Fibroblast of pulmonary artery (primary cell): ENCODE measurements around the gene APEX1.
"Not testable (repeated sequence)": the region's sequence is repeated elsewhere in the genome, so short reads cannot be mapped to it uniquely, and the experiment has no call there.

Experiments used
- DNase-seq: peaks from one replicate; pipeline ENCODE4 v3.0.0-alpha.2; 2010; ENCODE audit warnings: low read depth
- H3K4me3 ChIP-seq: replicated peaks from 2 replicates; pipeline ENCODE4 v1.5.1; 2011; ENCODE audit warnings: low read depth, mild to moderate bottlenecking, control low read depth, low read length, moderate library complexity
- TF ChIP-seq, protein P1 (sequence below): IDR thresholded peaks from 2 replicates; pipeline ENCODE4 v1.5.1; 2011; ENCODE audit warnings: mild to moderate bottlenecking, control low read depth, low read length, inconsistent platforms; ENCODE audit errors: missing control alignments

The APEX1 gene

DNA sequence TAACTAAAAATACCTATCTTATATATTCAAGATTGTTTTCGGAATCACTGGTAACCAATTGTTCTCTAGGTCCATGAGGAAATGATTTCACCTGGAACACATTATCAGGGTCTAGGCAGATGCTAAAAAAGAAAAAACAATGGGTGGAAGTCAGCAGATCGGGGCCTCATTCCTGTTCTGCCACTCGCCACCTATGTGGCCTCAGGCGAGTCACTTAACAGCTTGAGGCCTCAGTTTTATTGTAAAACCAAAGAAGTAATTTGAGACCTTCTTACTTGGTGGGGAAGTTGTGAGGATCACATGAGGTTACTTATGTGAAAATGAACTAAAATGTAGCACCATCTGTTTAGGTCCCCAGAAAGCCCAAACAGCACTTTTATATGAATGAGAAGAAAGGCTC, 44.1 kb downstream of the APEX1 start:
- no peak overlapping the region for H3K4me3 ChIP-seq

DNA sequence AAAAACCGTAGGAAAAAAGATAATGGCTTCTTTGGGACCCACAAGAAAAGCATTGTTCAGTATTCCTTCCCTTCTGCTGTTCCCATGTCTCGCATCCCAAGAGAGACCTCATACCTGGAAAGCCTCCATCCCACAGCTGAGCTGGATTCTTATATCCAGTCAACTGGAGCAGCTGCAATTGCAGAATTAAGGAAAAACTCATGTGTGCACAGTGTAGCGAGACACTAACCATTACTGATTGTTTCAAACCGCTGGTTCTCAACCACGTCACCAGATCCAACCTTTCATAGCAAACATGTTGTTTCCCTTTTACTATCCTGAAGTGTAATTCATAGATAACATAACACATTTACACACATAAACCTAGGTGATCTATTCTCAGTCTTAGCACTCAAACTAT, 44.9 kb downstream of the APEX1 start:
- TF ChIP-seq, protein P1, sequence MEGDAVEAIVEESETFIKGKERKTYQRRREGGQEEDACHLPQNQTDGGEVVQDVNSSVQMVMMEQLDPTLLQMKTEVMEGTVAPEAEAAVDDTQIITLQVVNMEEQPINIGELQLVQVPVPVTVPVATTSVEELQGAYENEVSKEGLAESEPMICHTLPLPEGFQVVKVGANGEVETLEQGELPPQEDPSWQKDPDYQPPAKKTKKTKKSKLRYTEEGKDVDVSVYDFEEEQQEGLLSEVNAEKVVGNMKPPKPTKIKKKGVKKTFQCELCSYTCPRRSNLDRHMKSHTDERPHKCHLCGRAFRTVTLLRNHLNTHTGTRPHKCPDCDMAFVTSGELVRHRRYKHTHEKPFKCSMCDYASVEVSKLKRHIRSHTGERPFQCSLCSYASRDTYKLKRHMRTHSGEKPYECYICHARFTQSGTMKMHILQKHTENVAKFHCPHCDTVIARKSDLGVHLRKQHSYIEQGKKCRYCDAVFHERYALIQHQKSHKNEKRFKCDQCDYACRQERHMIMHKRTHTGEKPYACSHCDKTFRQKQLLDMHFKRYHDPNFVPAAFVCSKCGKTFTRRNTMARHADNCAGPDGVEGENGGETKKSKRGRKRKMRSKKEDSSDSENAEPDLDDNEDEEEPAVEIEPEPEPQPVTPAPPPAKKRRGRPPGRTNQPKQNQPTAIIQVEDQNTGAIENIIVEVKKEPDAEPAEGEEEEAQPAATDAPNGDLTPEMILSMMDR = no peak
- H3K4me3 ChIP-seq = no peak overlapping the region
- DNase-seq = no peak

More for the DNA sequence above, 44.1 kb downstream of the APEX1 start:
- DNase-seq = no peak
- TF ChIP-seq, protein P1 = no peak

DNA sequence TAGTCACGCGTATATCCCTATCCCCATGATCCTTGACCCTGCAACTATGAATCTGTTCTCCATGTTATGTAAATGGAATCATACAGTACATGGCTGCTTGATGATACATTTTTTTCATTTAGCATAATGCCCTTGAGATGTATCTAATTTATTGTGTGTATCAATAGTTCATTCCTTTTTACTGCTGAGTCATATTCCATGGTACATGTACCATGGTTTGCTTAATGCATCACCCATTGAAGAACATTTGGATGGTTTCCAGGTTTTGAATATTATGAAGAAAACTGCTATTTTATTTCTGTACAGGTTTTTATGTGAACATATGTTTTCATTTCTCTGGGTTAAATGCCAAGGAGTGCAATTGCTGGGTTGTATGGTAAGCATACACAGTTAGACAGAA, 46.3 kb downstream of the APEX1 start:
- TF ChIP-seq, protein P1 = no peak
- peak; percentile 77 for DNase-seq
- no peak overlapping the region for H3K4me3 ChIP-seq

DNA sequence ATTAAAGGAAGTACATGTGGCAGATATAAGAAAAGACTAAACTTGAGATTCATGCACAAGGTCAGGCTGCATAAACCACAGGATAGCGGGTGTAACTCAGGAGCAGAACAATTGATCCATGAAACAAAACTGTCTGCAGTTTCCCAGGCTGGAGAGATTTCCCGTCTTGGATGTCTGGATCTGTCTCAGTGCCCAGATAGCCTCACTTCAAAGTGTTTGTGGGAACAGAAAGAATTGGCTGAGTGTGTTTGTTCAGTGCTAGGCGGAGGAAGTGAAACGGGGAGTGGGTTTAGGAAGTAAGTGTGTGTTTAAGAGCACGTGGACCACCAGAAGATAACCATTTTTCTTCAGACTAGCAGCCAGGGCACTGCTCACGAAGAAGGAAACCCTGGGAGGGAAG, 48.9 kb downstream of the APEX1 start:
- H3K4me3 ChIP-seq = no peak overlapping the region
- TF ChIP-seq, protein P1 = no peak
- no peak for DNase-seq

DNA sequence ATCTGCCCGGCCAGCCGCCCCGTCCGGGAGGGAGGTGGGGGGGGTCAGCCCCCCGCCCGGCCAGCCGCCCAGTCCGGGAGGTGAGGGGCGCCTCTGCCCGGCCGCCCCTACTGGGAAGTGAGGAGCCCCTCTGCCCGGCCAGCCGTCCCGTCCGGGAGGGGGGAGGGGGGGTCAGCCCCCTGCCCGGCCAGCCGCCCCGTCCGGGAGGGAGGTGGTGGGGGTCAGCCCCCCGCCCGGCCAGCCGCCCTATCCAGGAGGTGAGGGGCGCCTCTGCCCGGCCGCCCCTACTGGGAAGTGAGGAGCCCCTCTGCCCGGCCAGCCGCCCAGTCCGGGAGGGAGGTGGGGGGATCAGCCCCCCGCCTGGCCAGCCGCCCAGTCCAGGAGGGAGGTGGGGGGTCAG, 51.2 kb downstream of the APEX1 start:
- H3K4me3 ChIP-seq, DNase-seq: not testable (repeated sequence)

DNA sequence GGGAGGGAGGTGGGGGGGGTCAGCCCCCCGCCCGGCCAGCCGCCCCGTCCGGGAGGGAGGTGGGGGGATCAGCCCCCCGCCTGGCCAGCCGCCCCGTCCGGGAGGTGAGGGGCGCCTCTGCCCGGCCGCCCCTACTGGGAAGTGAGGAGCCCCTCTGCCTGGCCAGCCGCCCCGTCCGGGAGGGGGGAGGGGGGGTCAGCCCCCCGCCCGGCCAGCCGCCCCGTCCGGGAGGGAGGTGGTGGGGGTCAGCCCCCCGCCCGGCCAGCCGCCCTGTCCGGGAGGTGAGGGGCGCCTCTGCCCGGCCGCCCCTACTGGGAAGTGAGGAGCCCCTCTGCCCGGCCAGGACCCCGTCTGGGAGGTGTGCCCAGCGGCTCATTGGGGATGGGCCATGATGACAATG, 51.7 kb downstream of the APEX1 start:
- DNase-seq, H3K4me3 ChIP-seq: not testable (repeated sequence)
